Inferior parietal cortex (tissue), 1 donor: ENCODE results near the gene MDH1.
"Not testable (repeated sequence)": the region's sequence is repeated elsewhere in the genome, so short reads cannot be mapped to it uniquely, and the experiment has no call there.

Experiments
- DNase-seq: peaks from one replicate; pipeline ENCODE4 v3.0.0-alpha.2; 2016; ENCODE audit errors: extremely low spot score

Gene MDH1

DNA sequence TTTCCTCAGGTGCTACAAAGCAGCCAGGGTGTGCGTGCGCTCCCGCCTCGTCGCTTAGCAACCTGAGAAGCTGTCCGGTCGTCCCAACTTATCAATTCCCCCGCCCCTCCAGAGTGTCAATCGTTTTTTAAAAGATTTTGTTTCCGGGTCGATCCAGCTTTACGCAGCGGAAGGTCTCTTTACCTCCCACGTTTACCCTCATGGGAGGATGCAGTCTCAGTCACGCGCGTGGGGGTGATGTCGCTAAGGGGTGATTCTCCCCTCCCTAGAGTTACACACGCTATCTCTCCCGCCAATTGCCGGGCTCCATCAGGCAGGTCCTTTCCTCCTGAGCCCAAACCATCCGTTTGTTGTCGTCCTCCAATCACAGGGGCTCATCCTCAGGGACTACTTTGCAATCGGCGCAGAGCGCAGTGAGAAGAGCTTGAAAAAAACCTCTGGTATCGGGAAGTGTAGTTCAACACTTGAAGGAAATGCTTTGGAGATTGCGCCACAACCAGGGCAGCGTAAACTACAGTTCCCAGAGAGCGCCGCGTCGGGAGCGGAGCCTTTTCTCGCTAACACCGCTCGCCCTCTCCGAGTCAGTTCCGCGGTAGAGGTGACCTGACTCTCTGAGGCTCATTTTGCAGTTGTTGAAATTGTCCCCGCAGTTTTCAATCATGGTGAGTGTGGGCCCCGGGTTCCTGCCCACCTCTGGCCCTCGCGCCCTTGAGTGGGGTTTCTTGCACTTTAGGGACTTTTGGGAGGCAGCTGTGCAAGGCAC is at the start of gene MDH1, which contains the start of gene WDPCP:
TSS of gene MDH1 (plus strand) at position 579 of the 763 bp plus-strand sequence. CDS start at position 660, 81 bp downstream.
TSS of gene WDPCP (minus strand) at position 93 of the 763 bp plus-strand sequence. CDS start 206 bp downstream, outside the sequence.
- peak; percentile 99 for DNase-seq

GRCh38 chr2:63539416-63540162 is 49.2 kb upstream of the MDH1 start:
- no peak for DNase-seq

DNA sequence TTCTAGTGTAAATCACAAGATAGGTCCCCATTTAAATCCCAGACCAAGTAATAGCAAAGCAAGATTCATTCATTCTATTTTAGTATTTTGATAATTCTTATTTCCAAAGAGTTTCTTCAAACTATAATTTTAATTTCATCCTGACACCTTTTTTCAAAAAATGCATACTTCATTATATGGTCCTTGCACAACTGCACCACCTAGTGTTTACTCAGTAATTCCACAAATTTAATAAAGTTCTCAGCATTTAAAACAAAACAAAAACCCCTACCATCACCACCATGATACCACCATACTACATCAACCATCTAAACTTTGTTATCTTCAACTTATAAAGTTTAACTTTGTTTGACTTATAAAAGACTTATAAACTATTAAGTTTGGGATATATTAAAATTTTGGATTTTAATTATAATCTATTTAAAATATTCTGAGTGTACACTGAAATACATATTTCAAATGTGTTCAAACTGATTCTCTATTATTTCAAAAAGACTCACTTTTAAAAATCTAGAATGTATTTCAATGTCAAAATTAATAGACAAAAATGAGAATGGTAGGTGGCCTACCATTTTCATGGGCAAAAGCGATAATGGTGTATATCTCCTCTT is 44.6 kb upstream of the MDH1 start:
- peak; percentile 11 for DNase-seq

GRCh38 chr2:63545023-63545422 is 43.7 kb upstream of the MDH1 start:
- no peak for DNase-seq

DNA sequence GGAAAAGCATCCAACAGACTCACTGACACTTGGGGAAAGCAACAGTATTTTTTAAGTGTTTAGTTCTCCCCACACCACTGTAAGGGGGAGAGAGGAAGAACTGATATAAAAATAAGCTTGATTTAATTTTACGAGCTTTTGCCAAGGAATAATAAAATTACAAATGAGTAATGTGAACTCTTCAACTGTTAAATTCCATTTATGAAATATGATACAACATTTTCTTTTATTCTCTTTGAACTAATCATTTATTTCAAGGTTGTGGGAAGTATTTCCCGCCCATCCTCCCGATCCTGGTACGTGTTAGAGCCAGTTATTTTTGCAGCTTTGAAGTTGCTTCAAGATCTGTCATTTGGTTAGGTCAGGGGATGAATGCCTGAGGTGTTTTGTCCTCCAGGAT is 35.7 kb upstream of the MDH1 start:
- no peak for DNase-seq

- no peak for DNase-seq
Measured at GRCh38 chr2:63555299-63555698, 33.5 kb upstream of the MDH1 start.

DNA sequence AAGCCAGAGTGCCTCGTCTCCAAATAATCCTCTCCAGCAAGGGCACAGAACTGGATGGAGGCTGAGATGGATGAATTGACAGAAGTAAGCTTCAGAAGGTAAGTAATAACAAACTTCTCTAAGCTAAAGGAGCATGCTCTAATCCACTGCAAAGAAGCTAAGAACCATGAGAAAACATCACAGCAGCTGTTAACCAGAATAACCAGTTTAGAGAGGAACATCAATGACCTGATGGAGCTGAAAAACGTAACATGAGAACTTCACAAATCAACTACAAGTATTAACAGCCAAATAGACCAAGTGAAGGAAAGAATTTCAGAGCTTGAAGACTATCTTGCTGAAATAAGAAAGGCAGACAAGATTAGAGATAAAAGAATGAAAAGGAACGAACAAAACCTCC is 32.8 kb upstream of the MDH1 start:
- no peak for DNase-seq

- not testable (repeated sequence) for DNase-seq
Measured at GRCh38 chr2:63557819-63558218, 30.9 kb upstream of the MDH1 start.

GRCh38 chr2:63558922-63559321 is 29.8 kb upstream of the MDH1 start:
- not testable (repeated sequence) for DNase-seq

- no peak for DNase-seq
Measured at GRCh38 chr2:63562751-63563150, 26.0 kb upstream of the MDH1 start.

- DNase-seq, result no peak
Measured at GRCh38 chr2:63569740-63570139, 19.0 kb upstream of the MDH1 start.

- no peak for DNase-seq
Measured at GRCh38 chr2:63571291-63571690, 17.5 kb upstream of the MDH1 start.

DNA sequence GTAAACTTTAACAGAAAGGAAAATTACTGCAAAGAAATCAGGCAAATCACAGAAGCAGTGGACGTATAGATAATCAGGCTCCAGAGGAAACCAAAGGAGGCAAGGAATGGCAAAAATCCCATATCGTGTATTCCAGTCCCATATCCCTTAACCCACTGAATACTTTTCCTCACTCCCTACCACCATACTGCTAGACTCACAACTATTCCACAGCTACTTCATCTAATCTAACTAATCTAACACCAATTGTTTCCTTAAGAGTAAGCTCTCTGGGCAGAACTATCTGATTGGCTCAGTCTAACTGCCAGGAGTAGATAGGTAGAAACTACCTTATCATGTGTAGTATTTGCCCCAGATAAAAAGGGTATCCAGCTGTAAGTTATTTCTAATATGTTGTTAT is 16.8 kb upstream of the MDH1 start:
- no peak for DNase-seq

DNA sequence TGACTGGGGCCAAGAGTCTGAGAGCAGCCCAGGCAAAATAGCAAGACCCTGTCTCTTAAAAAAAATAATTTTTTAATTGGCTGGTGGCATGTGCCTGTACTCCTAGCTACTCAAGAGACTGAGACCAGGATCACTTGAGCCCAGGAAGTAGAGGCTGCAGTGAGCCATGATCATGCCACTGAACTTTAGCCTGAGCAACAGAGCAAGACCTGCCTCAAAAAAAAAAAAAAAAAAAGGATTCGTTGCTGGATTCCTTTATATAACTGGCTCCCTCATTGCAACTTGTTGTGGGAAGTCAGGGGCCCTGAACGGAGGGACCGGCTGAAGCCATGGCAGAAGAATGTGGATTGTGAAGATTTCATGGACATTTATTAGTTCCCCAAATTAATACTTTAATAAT is 15.7 kb upstream of the MDH1 start:
- DNase-seq, result not testable (repeated sequence)

DNA sequence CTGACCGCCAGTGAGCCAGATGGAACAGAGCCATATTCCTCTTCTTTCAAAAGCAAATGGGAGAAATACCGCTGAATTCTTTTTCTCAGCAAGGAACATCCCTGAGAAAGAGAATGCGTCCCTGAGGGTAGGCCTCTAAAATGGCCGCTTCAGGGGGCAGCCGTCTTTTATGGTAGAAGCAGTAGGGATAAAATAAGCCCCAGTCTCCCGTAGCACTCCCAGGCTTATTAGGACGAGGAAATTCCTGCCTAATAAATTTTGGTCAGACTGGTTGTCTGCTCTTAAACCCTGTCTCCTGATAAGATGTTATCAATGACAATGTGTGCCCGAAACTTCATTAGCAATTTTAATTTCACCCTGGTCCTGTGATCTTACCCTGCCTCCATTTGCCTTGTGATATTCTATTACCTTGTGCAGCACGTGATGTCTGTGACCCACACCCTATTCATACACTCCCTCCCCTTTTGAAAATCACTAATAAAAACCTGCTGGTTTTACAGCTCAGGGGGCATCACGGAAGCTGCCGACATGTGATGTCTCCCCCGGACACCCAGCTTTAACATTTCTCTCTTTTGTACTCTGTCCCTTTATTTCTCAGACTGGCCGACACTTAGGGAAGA is 14.9 kb upstream of the MDH1 start:
- not testable (repeated sequence) for DNase-seq

DNA sequence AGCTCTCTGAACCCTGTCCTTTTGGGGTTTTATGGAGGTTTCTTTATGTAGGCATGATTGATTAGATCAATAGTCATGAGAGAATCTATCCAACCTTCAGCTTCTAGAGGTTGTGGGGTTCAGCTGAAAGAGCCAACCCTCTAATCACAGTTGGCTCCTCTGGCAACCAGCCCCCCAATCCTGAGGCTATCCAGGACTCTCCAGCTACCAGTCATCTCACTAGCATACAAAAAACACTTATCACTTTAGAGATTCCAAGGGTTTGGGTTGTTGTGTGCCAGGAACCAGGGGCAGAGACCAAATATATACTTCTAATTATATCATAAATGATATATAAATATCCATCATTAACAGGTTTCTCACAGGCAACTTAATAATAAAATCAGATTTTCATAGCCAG is 12.2 kb upstream of the MDH1 start:
- no peak for DNase-seq

GRCh38 chr2:63578767-63579166 is 10.0 kb upstream of the MDH1 start:
- no peak for DNase-seq

DNA sequence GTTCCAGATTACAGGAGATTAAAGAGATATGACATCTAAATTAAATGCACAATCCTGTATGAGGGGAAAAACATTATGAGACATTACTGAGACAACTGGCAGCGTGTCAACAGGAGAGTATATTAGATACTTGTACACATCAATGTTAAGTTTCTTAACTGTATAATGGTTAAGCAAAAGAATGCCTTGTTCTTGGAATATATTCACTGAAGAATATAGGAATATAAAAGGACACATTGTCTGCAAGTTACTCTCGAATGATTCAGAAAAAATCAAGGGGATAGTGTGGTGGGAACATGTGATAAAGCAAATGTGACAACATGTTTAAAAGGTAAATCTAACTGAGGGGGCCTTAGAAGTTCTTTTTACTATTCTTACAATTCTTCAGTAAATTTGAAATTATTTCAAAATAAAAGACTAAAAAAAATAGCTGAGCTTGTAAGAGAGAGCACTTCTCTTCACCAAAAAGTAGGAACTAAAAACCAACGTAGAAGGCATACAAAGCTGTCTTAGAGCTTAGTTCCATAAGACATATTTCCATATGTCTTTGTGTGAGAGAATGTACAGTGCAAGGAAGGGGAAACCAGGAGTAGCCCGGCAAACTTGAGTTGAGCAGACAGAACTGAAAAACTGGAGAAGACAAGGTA is 8.0 kb upstream of the MDH1 start:
- DNase-seq, result no peak

GRCh38 chr2:63581298-63581961 is 7.3 kb upstream of the MDH1 start:
- peak; percentile 42 for DNase-seq

DNA sequence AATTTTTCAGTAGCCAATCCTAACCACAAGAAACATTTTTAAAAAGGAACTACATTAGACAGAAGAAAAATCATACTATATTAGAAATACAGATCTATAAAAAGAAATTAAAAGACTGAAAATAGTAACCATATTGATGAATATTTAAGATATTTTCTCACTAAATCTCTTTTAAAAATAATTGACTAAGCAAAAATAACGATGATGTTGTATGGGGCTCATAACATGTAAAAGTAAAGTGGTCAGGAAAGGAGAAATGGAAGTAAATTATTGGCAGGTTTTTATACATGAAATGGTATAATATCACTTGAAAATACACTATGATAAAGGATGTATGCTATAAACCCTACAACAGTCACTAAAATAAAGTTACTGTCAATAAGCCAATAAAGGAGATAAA is 5.9 kb upstream of the MDH1 start:
- no peak for DNase-seq

- DNase-seq, result no peak
Measured at GRCh38 chr2:63587814-63588384, 864 bp upstream of the MDH1 start.
